K562 (cell line): ENCODE results near the gene LPAR3. TPM values are rescaled to one million over a fixed set of nuclear protein-coding genes. Genes with fewer than 3 reads are reported as not detected.

Source experiments
- ATAC-seq: fragments of 200-7000 bp; cut with Tn5 transposase; 3 replicates; pipeline ENCODE4 v1.9.1; 2020; ENCODE audit warnings: moderate library complexity
- BruUV-seq: library from RNA; stranded (reverse); fragments of 400-500 nt; replicated peaks from 2 replicates; lab custom pipeline; 2021; lab: Mats Ljungman, UMichigan
- CTCF ChIA-PET: fragments of 300-600 bp; formaldehyde crosslinking; extraction: SDS; loops from one replicate; lab custom pipeline; 2021; ENCODE audit warnings: low intra/inter-chr PET ratio; lab: Yijun Ruan, JAX
- POLR2A ChIA-PET: fragments of 300-600, 350-650 bp; sonication (Branson Sonifier 250); formaldehyde crosslinking; extraction: SDS; loops from one replicate; lab custom pipeline; 2021; ENCODE audit warnings: antibody characterized with exemption, inconsistent platforms; lab: Yijun Ruan, JAX
- DNase-seq, 4 experiments: peaks; one replicate each; pipeline versions ENCODE4 v3.0.0 to v3.0.0-alpha.2; 2011 to 2018; ENCODE audit warnings: low spot score in 3 of 4, mixed read lengths in 3 of 4; ENCODE audit errors: extremely low read depth in 1 of 4
- FAIRE-seq: peaks from 2 replicates; lab custom pipeline; 2011; peaks lifted over from hg19 to GRCh38; lab: Jason Lieb, UNC
- H2AFZ ChIP-seq: 2 replicates; pipeline ENCODE4 v1.6.0; 2011; ENCODE audit warnings: low read depth, low read length, control low read depth, inconsistent platforms
- H3K27ac ChIP-seq: fragments of 200-600 bp; 3 replicates; pipeline ENCODE4 v1.8.0; 2011; ENCODE audit warnings: low read depth, mild to moderate bottlenecking, control low read depth, inconsistent platforms, low read length, moderate library complexity, mixed read lengths; ENCODE audit errors: extremely low read depth
- H3K27me3 ChIP-seq, 2 experiments: fragments of 300-600 bp in 1 of 2; 2 replicates in 1 of 2; 3 replicates in 1 of 2; pipeline versions ENCODE4 v1.6.0 to v1.8.0; 2011; ENCODE audit warnings: inconsistent platforms in 2 of 2, low read length in 2 of 2, mild to moderate bottlenecking in 1 of 2, mixed read lengths in 1 of 2, moderate library complexity in 1 of 2; ENCODE audit not compliant: control insufficient read depth in 2 of 2, insufficient read depth in 2 of 2
- H3K36me3 ChIP-seq: fragments of 300-600 bp; 3 replicates; pipeline ENCODE4 v1.8.0; 2011; ENCODE audit warnings: mild to moderate bottlenecking, low read length, inconsistent platforms; ENCODE audit not compliant: control insufficient read depth, insufficient read depth
- H3K4me1 ChIP-seq, 2 experiments: fragments of 200-600 bp in 1 of 2; replicated peaks in 1 of 2; 2 replicates in 1 of 2; 3 replicates in 1 of 2; pipeline versions ENCODE4 v1.5.1 to v1.8.0; 2011; ENCODE audit warnings: inconsistent platforms in 2 of 2, low read length in 2 of 2, mild to moderate bottlenecking in 1 of 2, mixed read lengths in 1 of 2, moderate library complexity in 1 of 2; ENCODE audit not compliant: control insufficient read depth in 2 of 2, insufficient read depth in 2 of 2
- H3K4me2 ChIP-seq: 2 replicates; pipeline ENCODE4 v1.6.1; 2011; ENCODE audit warnings: low read length, control low read depth, inconsistent platforms, mixed read lengths; ENCODE audit not compliant: insufficient read depth
- H3K4me3 ChIP-seq: fragments of 200-600 bp; sonication (generic), shearing (Covaris generic); 2 replicates; pipeline ENCODE4 v1.5.1; 2016; ENCODE audit warnings: control low read depth, inconsistent platforms
- H3K79me2 ChIP-seq: fragments of 200-600 bp; 3 replicates; pipeline ENCODE4 v1.8.0; 2011; ENCODE audit warnings: low read length, inconsistent platforms; ENCODE audit not compliant: control insufficient read depth, insufficient read depth
- H3K9ac ChIP-seq, 2 experiments: 2 replicates each; pipeline versions ENCODE4 v1.6.0 to v1.6.1; 2011; ENCODE audit warnings: low read depth in 2 of 2, low read length in 2 of 2, control low read depth in 1 of 2, inconsistent platforms in 1 of 2, mild to moderate bottlenecking in 1 of 2, mixed read lengths in 1 of 2; ENCODE audit not compliant: insufficient read depth in 1 of 2
- H3K9me1 ChIP-seq: one replicate; pipeline ENCODE4 v1.6.0; 2011; ENCODE audit warnings: inconsistent platforms, mild to moderate bottlenecking, low read length, moderate library complexity; ENCODE audit not compliant: control insufficient read depth, insufficient read depth
- H3K9me3 ChIP-seq: replicated peaks from 2 replicates; pipeline ENCODE4 v1.5.1; 2011; ENCODE audit warnings: low read depth, low read length, inconsistent platforms; ENCODE audit not compliant: control insufficient read depth, insufficient read depth
- H4K20me1 ChIP-seq: replicated peaks from 2 replicates; pipeline ENCODE4 v1.6.1; 2011; ENCODE audit warnings: low read length, inconsistent platforms, mixed read lengths; ENCODE audit not compliant: control insufficient read depth, insufficient read depth
- BDP1 ChIP-seq: IDR thresholded peaks from 3 replicates; pipeline ENCODE4 v1.6.1; 2011; ENCODE audit not compliant: insufficient read length, insufficient read depth
- CEBPB ChIP-seq: fragments of 450-650 bp; IDR thresholded peaks from 2 replicates; pipeline ENCODE4 v1.6.1; 2016; ENCODE audit warnings: missing genetic modification characterization, missing compliant biosample characterization
- CHCHD3 ChIP-seq: fragments of 250-450 bp; sonication (Bioruptor Pico); IDR thresholded peaks from 2 replicates; pipeline ENCODE4 v2.1.2; 2022; ENCODE audit warnings: mild to moderate bottlenecking
- CHD4 ChIP-seq: fragments of 200-600 bp; sonication (generic); IDR thresholded peaks from 3 replicates; pipeline ENCODE4 v1.6.1; 2012; ENCODE audit warnings: low read depth, mild to moderate bottlenecking, mixed read lengths, low read length, inconsistent platforms; ENCODE audit not compliant: insufficient read depth, insufficient replicate concordance, poor library complexity, severe bottlenecking
- CSDE1 ChIP-seq, 2 experiments: fragments of 450-650 bp; IDR thresholded peaks; 2 replicates each; pipeline ENCODE4 v1.6.1; 2016; ENCODE audit warnings: mild to moderate bottlenecking in 1 of 2
- CTBP1 ChIP-seq: fragments of 450-650 bp; IDR thresholded peaks from 2 replicates; pipeline ENCODE4 v1.6.1; 2016; ENCODE audit warnings: borderline replicate concordance
- ELF1 ChIP-seq: fragments of 200-800 bp; sonication (Bioruptor generic); IDR thresholded peaks from 2 replicates; pipeline ENCODE4 v1.6.1; 2016; ENCODE audit warnings: missing genetic modification characterization, missing compliant biosample characterization
- LEF1 ChIP-seq: fragments of 450-650 bp; IDR thresholded peaks from 2 replicates; pipeline ENCODE4 v1.6.1; 2016; ENCODE audit warnings: mild to moderate bottlenecking
- NR2C2 ChIP-seq, 2 experiments: fragments of 200-800 bp in 1 of 2; sonication (Bioruptor generic) in 1 of 2; sonication (generic) in 1 of 2; formaldehyde crosslinking in 1 of 2; IDR thresholded peaks; 2 replicates each; pipeline versions ENCODE4 v1.6.1 to v1.8.0; 2016 to 2022; ENCODE audit warnings: mild to moderate bottlenecking in 1 of 2, missing compliant biosample characterization in 1 of 2, missing genetic modification characterization in 1 of 2, missing genetic modification reagents in 1 of 2
- RBM15 ChIP-seq: fragments of 200-400 bp; formaldehyde crosslinking; IDR thresholded peaks from 2 replicates; pipeline ENCODE4 v1.6.1; 2018; ENCODE audit warnings: mild to moderate bottlenecking, low read length, moderate library complexity; ENCODE audit not compliant: insufficient read depth
- ZBTB33 ChIP-seq: sonication (generic); formaldehyde crosslinking; IDR thresholded peaks from 2 replicates; pipeline ENCODE4 v1.8.1; 2023; ENCODE audit warnings: mild to moderate bottlenecking, missing genetic modification reagents
- ZNF668 ChIP-seq: fragments of 250-450 bp; sonication (Bioruptor Pico); IDR thresholded peaks from 2 replicates; pipeline ENCODE4 v1.8.0; 2022; ENCODE audit warnings: mild to moderate bottlenecking, inconsistent platforms
- WGBS: fragments of 100-300 bp; shearing (Covaris generic); methylation state at CpG from one replicate; pipeline ENCODE4 v1.1.6; 2016; ENCODE audit warnings: low coverage, mixed read lengths; ENCODE audit not compliant: insufficient coverage; ENCODE audit errors: missing lambda C conversion rate; 5-methylcytosine and 5-hydroxymethylcytosine counted together
- in situ Hi-C: fragments of 300-500 bp; cut with MboI; formaldehyde crosslinking; loops from 4 replicates; pipeline ENCODE4 v1.15.0; 2018; ENCODE audit warnings: inconsistent platforms, mixed read lengths
- intact Hi-C: fragments of 100-400 bp; cut with micrococcal nuclease; formaldehyde crosslinking; loops from 2 replicates; pipeline ENCODE4 v1.14.2; 2022
- polyA plus RNA-seq, 8 experiments: library from polyadenylated mRNA; depleted of rRNA in 4 of 8; stranded (reverse) in 5 of 8; unstranded in 3 of 8; fragments of >200 nt; fragmentation: Nextera tagmentation in 2 of 8; fragmentation: Illumina TruSeq in 1 of 8; extraction: Ambion mirVana in 2 of 8; extraction: Trizol in 1 of 8; gene quantifications; 2 replicates each; pipeline versions ENCODE4 v1.2.1 to v1.2.3, GENCODE V29; 2011 to 2014; ENCODE audit warnings: inconsistent platforms in 1 of 8, missing spikeins in 1 of 8
- total RNA-seq, 7 experiments: library from RNA; depleted of rRNA in 6 of 7; stranded (reverse); fragments of >200 nt in 6 of 7; fragmentation: Illumina TruSeq in 2 of 7; extraction: Trizol in 2 of 7; gene quantifications; 2 replicates each; pipeline versions ENCODE4 v1.2.1 to v1.2.3, GENCODE V29; 2011 to 2021; ENCODE audit warnings: low replicate concordance in 1 of 7
- TF ChIP-seq, protein P1 (sequence below): IDR thresholded peaks from 3 replicates; pipeline ENCODE4 v1.6.1; 2011; ENCODE audit warnings: borderline replicate concordance, mild to moderate bottlenecking, moderate library complexity; ENCODE audit not compliant: insufficient read length; ENCODE audit errors: extremely low read depth
- TF ChIP-seq, protein P2 (sequence below): fragments of 250-450 bp; sonication (Bioruptor Pico); IDR thresholded peaks from 2 replicates; pipeline ENCODE4 v1.5.0; 2020; ENCODE audit warnings: mild to moderate bottlenecking, borderline replicate concordance

The LPAR3 gene
- total and polyA plus RNA-seq, 9 of the 15 experiments (the other 6 are each of a cell fraction or from before 2014, with no cell fraction given): 0.11 TPM; not detected in 8

- in situ Hi-C loops: loop anchor here (25.0 kb wide), 1 partner anchor 1027 kb away; no protein-coding TSS in a partner anchor
- ChIA-PET POLR2A (no interaction called here), CTCF (no interaction called here)
- no peak for ATAC-seq
- Histone ChIP-seq H3K9ac (no peak overlapping the region), H3K4me3 (no peak overlapping the region), H3K4me1 (no peaks in the 10 kb centered on the region), H3K27ac (no peak overlapping the region), H3K9me1 (no peaks in the 10 kb centered on the region), H3K36me3 (no peaks in the 10 kb centered on the region), H3K27me3 (peaks cover 22 to 30% of the 10 kb centered on the region in 2 experiments; a peak in 4 of 5 replicates), H3K9me3 (no peaks in the 10 kb centered on the region), H2AFZ (no peak overlapping the region), H3K79me2 (no peaks in the 10 kb centered on the region), H3K4me2 (no peak overlapping the region), H4K20me1 (no peaks in the 10 kb centered on the region)
- BruUV-seq: no TSS peak
- intact Hi-C loops: loop anchor here (5.0 to 10.0 kb wide), 5 partner anchors 153 to 1035 kb away; no protein-coding TSS in a partner anchor
- 13% methylated on average over 11 of the region's 11 CpGs for WGBS
- DNase-seq: no peak
- no peak for FAIRE-seq
- TF ChIP-seq RBM15: no peak
- TF ChIP-seq CTBP1: no peak
- no peak for TF ChIP-seq NR2C2 (CRISPR knock-in tag; IDR thresholded peaks at IDR 0.05)
- no peak for TF ChIP-seq NR2C2 (tag; IDR thresholded peaks at IDR 0.05)
- TF ChIP-seq LEF1: no peak
- no peak for TF ChIP-seq CSDE1 (IDR thresholded peaks at IDR 0.05)
- TF ChIP-seq, protein P1, sequence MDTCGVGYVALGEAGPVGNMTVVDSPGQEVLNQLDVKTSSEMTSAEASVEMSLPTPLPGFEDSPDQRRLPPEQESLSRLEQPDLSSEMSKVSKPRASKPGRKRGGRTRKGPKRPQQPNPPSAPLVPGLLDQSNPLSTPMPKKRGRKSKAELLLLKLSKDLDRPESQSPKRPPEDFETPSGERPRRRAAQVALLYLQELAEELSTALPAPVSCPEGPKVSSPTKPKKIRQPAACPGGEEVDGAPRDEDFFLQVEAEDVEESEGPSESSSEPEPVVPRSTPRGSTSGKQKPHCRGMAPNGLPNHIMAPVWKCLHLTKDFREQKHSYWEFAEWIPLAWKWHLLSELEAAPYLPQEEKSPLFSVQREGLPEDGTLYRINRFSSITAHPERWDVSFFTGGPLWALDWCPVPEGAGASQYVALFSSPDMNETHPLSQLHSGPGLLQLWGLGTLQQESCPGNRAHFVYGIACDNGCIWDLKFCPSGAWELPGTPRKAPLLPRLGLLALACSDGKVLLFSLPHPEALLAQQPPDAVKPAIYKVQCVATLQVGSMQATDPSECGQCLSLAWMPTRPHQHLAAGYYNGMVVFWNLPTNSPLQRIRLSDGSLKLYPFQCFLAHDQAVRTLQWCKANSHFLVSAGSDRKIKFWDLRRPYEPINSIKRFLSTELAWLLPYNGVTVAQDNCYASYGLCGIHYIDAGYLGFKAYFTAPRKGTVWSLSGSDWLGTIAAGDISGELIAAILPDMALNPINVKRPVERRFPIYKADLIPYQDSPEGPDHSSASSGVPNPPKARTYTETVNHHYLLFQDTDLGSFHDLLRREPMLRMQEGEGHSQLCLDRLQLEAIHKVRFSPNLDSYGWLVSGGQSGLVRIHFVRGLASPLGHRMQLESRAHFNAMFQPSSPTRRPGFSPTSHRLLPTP: no peak
- no peak for TF ChIP-seq CHD4
- TF ChIP-seq ZNF668: no peak
- TF ChIP-seq, protein P2, sequence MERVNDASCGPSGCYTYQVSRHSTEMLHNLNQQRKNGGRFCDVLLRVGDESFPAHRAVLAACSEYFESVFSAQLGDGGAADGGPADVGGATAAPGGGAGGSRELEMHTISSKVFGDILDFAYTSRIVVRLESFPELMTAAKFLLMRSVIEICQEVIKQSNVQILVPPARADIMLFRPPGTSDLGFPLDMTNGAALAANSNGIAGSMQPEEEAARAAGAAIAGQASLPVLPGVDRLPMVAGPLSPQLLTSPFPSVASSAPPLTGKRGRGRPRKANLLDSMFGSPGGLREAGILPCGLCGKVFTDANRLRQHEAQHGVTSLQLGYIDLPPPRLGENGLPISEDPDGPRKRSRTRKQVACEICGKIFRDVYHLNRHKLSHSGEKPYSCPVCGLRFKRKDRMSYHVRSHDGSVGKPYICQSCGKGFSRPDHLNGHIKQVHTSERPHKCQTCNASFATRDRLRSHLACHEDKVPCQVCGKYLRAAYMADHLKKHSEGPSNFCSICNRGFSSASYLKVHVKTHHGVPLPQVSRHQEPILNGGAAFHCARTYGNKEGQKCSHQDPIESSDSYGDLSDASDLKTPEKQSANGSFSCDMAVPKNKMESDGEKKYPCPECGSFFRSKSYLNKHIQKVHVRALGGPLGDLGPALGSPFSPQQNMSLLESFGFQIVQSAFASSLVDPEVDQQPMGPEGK (CRISPR knock-in tag): no peak
- no peak for TF ChIP-seq CEBPB (tag)
- no peak for TF ChIP-seq ZBTB33
- no peak for TF ChIP-seq BDP1
- TF ChIP-seq CHCHD3 (CRISPR knock-in tag): no peak
- TF ChIP-seq ELF1 (tag): no peak
Measured at GRCh38 chr1:84939761-84940160, 46.8 kb upstream of the LPAR3 start.
